NCI-H510A (cell line): ENCODE data around the gene CKMT2.

Experiments used
- DNase-seq: peaks from one replicate; lab custom pipeline; 2025; lab: John Stamatoyannopoulos, UW

CKMT2 gene

DNA sequence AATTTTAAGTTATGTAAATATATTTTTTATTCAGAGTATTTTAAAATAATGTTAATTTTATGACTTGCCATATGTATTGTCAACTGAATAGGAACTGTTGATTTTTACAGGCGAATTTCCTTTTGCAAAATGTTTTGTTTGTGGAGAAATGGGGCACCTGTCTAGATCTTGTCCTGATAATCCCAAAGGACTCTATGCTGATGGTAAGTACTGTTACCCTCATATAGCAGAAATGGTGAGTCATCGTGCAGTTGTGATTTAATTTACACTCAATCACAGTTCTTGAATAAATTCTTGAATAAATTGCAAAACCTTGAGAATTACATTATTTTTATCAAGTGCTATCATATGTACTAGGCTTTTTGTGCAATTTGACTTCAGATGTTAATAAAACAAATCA lies 75.7 kb downstream of the CKMT2 start:
- no peak for DNase-seq

DNA sequence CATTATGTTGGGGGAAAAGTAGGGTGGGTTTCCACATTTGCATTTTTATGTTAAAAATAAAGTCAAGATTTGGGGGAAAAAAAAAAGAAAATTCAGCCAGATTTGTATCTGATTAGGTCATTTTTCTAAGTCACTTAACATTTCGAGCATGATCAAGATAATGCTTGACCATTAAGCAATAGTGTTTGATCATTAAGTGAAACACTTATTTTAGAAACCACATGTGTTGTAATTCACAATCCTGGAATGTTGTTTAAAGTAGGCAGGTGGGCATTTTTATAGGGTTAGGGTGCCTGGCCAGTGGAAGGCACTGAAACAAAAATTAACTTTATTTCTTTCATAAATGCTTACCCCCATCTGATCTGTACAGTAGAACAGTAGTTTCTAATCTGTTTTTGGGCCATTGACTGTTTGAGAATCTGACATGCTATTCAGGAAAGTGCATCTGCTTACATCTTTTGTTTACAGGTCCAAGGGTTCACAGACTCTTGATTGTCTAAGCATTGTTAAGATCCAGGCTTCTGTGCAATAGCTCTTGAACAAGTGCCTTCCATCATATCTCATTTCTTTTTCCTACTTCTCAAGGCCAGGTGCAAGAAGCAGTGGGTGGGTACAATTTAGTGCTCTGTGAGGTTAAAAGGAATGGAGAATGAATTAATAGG lies 77.4 kb downstream of the CKMT2 start:
- no peak for DNase-seq

GRCh38 chr5:81313278-81313677 lies 80.2 kb downstream of the CKMT2 start:
- DNase-seq = no peak

GRCh38 chr5:81313686-81314085 lies 80.6 kb downstream of the CKMT2 start:
- no peak for DNase-seq

DNA sequence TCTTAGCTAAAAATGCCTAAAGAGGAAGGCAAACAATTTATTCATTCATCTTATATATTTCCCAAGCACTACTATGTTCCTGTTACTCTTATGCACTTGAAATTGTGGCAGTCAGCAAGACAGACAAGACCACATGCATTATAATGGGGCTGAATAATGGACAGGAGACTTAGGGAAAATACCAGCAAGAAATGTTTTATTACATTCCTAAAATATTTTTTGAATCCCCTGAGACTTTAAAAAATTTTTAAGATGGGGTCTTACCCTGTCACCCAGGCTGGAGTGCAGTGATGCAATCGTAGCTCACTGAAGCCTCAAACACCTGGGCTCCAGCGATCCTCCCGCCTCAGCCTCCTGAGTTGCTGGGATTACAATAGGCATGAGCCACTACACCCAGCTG lies 81.5 kb downstream of the CKMT2 start:
- no peak for DNase-seq

GRCh38 chr5:81315336-81315735 lies 82.2 kb downstream of the CKMT2 start:
- no peak for DNase-seq

DNA sequence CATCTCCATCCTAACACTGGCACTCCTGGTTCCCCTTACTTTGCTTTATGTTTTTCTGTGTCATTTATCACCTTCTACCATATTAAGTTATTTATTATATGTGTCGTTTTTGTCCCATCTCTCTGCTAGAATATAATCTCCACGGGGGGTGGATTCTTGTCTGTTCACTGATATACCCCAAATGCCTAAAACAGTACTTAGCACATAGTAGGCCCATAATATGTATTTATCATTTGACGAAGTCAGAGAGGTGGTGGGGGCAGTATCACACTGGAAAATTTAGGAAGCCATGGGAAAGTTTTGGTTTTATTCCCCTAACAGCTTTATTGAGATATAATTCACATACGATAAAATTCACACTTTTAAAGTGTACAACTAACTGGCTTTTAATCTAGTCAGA lies 82.7 kb downstream of the CKMT2 start:
- DNase-seq = no peak
